HG03108 (cell line): Measurements from ENCODE around the gene OR2A7.
"Not testable (repeated sequence)": the region's sequence is repeated elsewhere in the genome, so short reads cannot be mapped to it uniquely, and the experiment has no call there.

Experiments
- ATAC-seq: cut with Tn5 transposase; IDR thresholded peaks from one replicate; pipeline ENCODE4 v1.9.1; 2021; ENCODE audit warnings: moderate library complexity; ENCODE audit not compliant: unreplicated experiment

OR2A7 gene

GRCh38 chr7:144255471-144255897 lies 9.1 kb downstream of the OR2A7 start:
- ATAC-seq, result no peak

GRCh38 chr7:144252307-144252706 lies 12.3 kb downstream of the OR2A7 start:
- not testable (repeated sequence) for ATAC-seq

GRCh38 chr7:144247674-144248330 lies 16.8 kb downstream of the OR2A7 start:
- not testable (repeated sequence) for ATAC-seq

GRCh38 chr7:144246967-144247366 lies 17.6 kb downstream of the OR2A7 start:
- not testable (repeated sequence) for ATAC-seq

GRCh38 chr7:144245372-144245771 lies 19.2 kb downstream of the OR2A7 start:
- ATAC-seq, result not testable (repeated sequence)

- not testable (repeated sequence) for ATAC-seq
Measured at GRCh38 chr7:144239365-144239764, 25.2 kb downstream of the OR2A7 start, which contains the start of gene OR2A42. Gene OR2A42 (minus strand): TSS chr7:144239605. CDS start chr7:144232843, 6,762 bp downstream.

- ATAC-seq, result not testable (repeated sequence)
Measured at GRCh38 chr7:144238530-144239082, 26.0 kb downstream of the OR2A7 start.

- ATAC-seq, result not testable (repeated sequence)
Measured at GRCh38 chr7:144233039-144233438, 31.6 kb downstream of the OR2A7 start.

GRCh38 chr7:144231027-144231426 lies 33.6 kb downstream of the OR2A7 start:
- not testable (repeated sequence) for ATAC-seq

- ATAC-seq, result not testable (repeated sequence)
Measured at GRCh38 chr7:144228810-144229209, 35.8 kb downstream of the OR2A7 start.

GRCh38 chr7:144226866-144227265 lies 37.7 kb downstream of the OR2A7 start:
- ATAC-seq, result not testable (repeated sequence)

- ATAC-seq, result not testable (repeated sequence)
Measured at GRCh38 chr7:144223675-144224074, 40.9 kb downstream of the OR2A7 start.

- ATAC-seq, result not testable (repeated sequence)
Measured at GRCh38 chr7:144220531-144220930, 44.1 kb downstream of the OR2A7 start.

GRCh38 chr7:144219149-144219548 lies 45.4 kb downstream of the OR2A7 start:
- not testable (repeated sequence) for ATAC-seq

GRCh38 chr7:144218581-144218980 lies 46.0 kb downstream of the OR2A7 start:
- not testable (repeated sequence) for ATAC-seq

- ATAC-seq, result not testable (repeated sequence)
Measured at GRCh38 chr7:144217200-144217599, 47.4 kb downstream of the OR2A7 start.
